B cell (primary cell): Measurements from ENCODE around the gene RNPEP. TPM values are rescaled to one million over a fixed set of nuclear protein-coding genes. Genes with fewer than 3 reads are reported as not detected.

Experiments
- ATAC-seq: fragments of 200-7000 bp; cut with Tn5 transposase; one replicate; pipeline ENCODE4 v1.10.0; 2021; ENCODE audit warnings: low read depth, mild to moderate bottlenecking, moderate number of reproducible peaks, moderate library complexity
- CTCF ChIA-PET: fragments of 350-600 bp; sonication (Branson Sonifier 250); formaldehyde crosslinking; loops from one replicate; lab custom pipeline; 2021; ENCODE audit warnings: antibody characterized with exemption, inconsistent platforms; lab: Charles Lee
- POLR2A ChIA-PET: fragments of 350-600 bp; sonication (Branson Sonifier 250); formaldehyde crosslinking; loops from one replicate; lab custom pipeline; 2021; ENCODE audit warnings: antibody characterized with exemption; lab: Charles Lee
- DNase-seq: peaks from one replicate; pipeline ENCODE4 v3.0.0; 2013
- H2AFZ ChIP-seq: 2 replicates; pipeline ENCODE4 v1.6.1; 2012; ENCODE audit warnings: mild to moderate bottlenecking, low read depth, low read length; ENCODE audit not compliant: insufficient read depth, poor library complexity, severe bottlenecking
- H3K27ac ChIP-seq, 2 donors: 1 replicate in 1 of 2; 2 replicates in 1 of 2; pipeline ENCODE4 v1.5.1; 2012 to 2013; ENCODE audit warnings: low read length in 2 of 2, mild to moderate bottlenecking in 2 of 2, moderate library complexity in 1 of 2
- H3K27me3 ChIP-seq, 4 experiments: fragments of 200-600 bp in 1 of 4; sonication (generic) in 1 of 4; replicated peaks in 1 of 4; 1 replicate in 2 of 4; 2 replicates in 2 of 4; pipeline versions ENCODE4 v1.6.1 to v1.7.0; 2013 to 2016; ENCODE audit warnings: low read length in 3 of 4, mild to moderate bottlenecking in 2 of 4, mixed read lengths in 1 of 4, moderate library complexity in 1 of 4; ENCODE audit not compliant: insufficient read depth in 4 of 4, control insufficient read depth in 3 of 4; ENCODE audit errors: control extremely low read depth in 1 of 4
- H3K36me3 ChIP-seq, 2 experiments: replicated peaks in 1 of 2; 1 replicate in 1 of 2; 2 replicates in 1 of 2; pipeline versions ENCODE4 v1.6.1 to v1.7.1; 2013; ENCODE audit warnings: low read length in 1 of 2; ENCODE audit not compliant: insufficient read depth in 2 of 2, control insufficient read depth in 1 of 2; ENCODE audit errors: control extremely low read depth in 1 of 2, extremely low read depth in 1 of 2
- H3K4me1 ChIP-seq, 2 donors: fragments of 200-600 bp in 1 of 2; sonication (generic) in 1 of 2; 1 replicate in 1 of 2; 2 replicates in 1 of 2; pipeline versions ENCODE4 v1.5.1 to v1.6.1; 2013 to 2017; ENCODE audit warnings: low read length in 2 of 2; ENCODE audit not compliant: control insufficient read depth in 2 of 2, insufficient read depth in 2 of 2
- H3K4me2 ChIP-seq: replicated peaks from 2 replicates; pipeline ENCODE3; 2012; ENCODE audit warnings: mild to moderate bottlenecking, low read depth, low read length; ENCODE audit not compliant: poor library complexity, severe bottlenecking
- H3K4me3 ChIP-seq, 5 experiments: fragments of 200-600 bp in 1 of 5; sonication (generic) in 1 of 5; 1 replicate in 3 of 5; 2 replicates in 2 of 5; pipeline versions ENCODE4 v1.5.1 to v1.7.0; 2011 to 2016; ENCODE audit warnings: low read length in 4 of 5, mild to moderate bottlenecking in 4 of 5, low read depth in 2 of 5, control low read depth in 1 of 5, moderate library complexity in 1 of 5; ENCODE audit not compliant: insufficient read depth in 1 of 5; ENCODE audit errors: control extremely low read depth in 1 of 5, extremely low read depth in 1 of 5
- H3K79me2 ChIP-seq: fragments of 200-600 bp; sonication (generic); one replicate; pipeline ENCODE4 v1.6.0; 2016; ENCODE audit warnings: low read length; ENCODE audit not compliant: control insufficient read depth, insufficient read depth
- H3K9ac ChIP-seq: fragments of 200-600 bp; sonication (generic); 2 replicates; pipeline ENCODE4 v1.6.1; 2017; ENCODE audit warnings: mild to moderate bottlenecking, low read length, moderate library complexity
- H3K9me3 ChIP-seq, 3 donors: one replicate each; pipeline versions ENCODE4 v1.6.1 to v1.7.1; 2013; ENCODE audit warnings: low read length in 2 of 3; ENCODE audit not compliant: control insufficient read depth in 2 of 3, insufficient read depth in 1 of 3; ENCODE audit errors: control extremely low read depth in 1 of 3
- H4K20me1 ChIP-seq: 2 replicates; pipeline ENCODE4 v1.6.0; 2012; ENCODE audit warnings: mild to moderate bottlenecking, low read length; ENCODE audit not compliant: insufficient read depth, control insufficient read depth, poor library complexity, severe bottlenecking
- H3K27ac Mint-ChIP-seq: one replicate; pipeline ENCODE4 v1.8.0; 2021; ENCODE audit warnings: mixed read lengths
- H3K27me3 Mint-ChIP-seq: one replicate; pipeline ENCODE4 v1.8.0; 2021; ENCODE audit warnings: mixed read lengths
- H3K4me1 Mint-ChIP-seq: one replicate; pipeline ENCODE4 v1.8.0; 2021; ENCODE audit warnings: mixed read lengths
- H3K4me3 Mint-ChIP-seq: one replicate; pipeline ENCODE4 v1.8.0; 2021; ENCODE audit warnings: mixed read lengths
- H3K9me3 Mint-ChIP-seq: one replicate; pipeline ENCODE4 v1.8.0; 2022; ENCODE audit warnings: mixed read lengths; ENCODE audit not compliant: insufficient read depth
- EZH2 ChIP-seq: IDR thresholded peaks from 2 replicates; pipeline ENCODE4 v1.6.1; 2012; ENCODE audit warnings: borderline replicate concordance, low read depth, mild to moderate bottlenecking, moderate library complexity, low read length; ENCODE audit not compliant: insufficient read depth, poor library complexity, severe bottlenecking
- WGBS: methylation state at CpG from one replicate; pipeline ENCODE4 v1.1.5; 2013; ENCODE audit warnings: missing lambda C conversion rate; ENCODE audit not compliant: insufficient coverage; 5-methylcytosine and 5-hydroxymethylcytosine counted together
- intact Hi-C: fragments of 100-400 bp; cut with micrococcal nuclease; formaldehyde crosslinking; loops from one replicate; pipeline ENCODE4 v1.10.0; 2022
- polyA plus RNA-seq: library from polyadenylated mRNA; depleted of rRNA; stranded (reverse); fragments of >200 nt; gene quantifications from 2 replicates; pipeline ENCODE4 v1.2.3, GENCODE V29; 2012
- total RNA-seq, 2 donors: library from RNA; stranded (reverse); fragments of 120-200 nt in 1 of 2; gene quantifications; 1 replicate in 1 of 2; 2 replicates in 1 of 2; pipeline versions ENCODE4 v1.2.3 to v1.2.4, GENCODE V29; 2013 to 2022
- TF ChIP-seq, protein P1 (sequence below): fragments of 200-600 bp; IDR thresholded peaks from one replicate; pipeline ENCODE4 v1.8.0; 2022; ENCODE audit warnings: antibody characterized with exemption, mild to moderate bottlenecking

RNPEP gene
- total and polyA plus RNA-seq, 2 donors (not counting 1 experiment from before 2014, with no cell fraction given) = 28.9 to 42.9 TPM

- H3K27ac ChIP-seq = no peak overlapping the region
- intact Hi-C loops = loop anchor here (5.0 kb wide), 1 partner anchor 704 kb away; no protein-coding TSS in a partner anchor
- no peak for TF ChIP-seq EZH2
- TF ChIP-seq, protein P1, sequence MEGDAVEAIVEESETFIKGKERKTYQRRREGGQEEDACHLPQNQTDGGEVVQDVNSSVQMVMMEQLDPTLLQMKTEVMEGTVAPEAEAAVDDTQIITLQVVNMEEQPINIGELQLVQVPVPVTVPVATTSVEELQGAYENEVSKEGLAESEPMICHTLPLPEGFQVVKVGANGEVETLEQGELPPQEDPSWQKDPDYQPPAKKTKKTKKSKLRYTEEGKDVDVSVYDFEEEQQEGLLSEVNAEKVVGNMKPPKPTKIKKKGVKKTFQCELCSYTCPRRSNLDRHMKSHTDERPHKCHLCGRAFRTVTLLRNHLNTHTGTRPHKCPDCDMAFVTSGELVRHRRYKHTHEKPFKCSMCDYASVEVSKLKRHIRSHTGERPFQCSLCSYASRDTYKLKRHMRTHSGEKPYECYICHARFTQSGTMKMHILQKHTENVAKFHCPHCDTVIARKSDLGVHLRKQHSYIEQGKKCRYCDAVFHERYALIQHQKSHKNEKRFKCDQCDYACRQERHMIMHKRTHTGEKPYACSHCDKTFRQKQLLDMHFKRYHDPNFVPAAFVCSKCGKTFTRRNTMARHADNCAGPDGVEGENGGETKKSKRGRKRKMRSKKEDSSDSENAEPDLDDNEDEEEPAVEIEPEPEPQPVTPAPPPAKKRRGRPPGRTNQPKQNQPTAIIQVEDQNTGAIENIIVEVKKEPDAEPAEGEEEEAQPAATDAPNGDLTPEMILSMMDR = no peak
- no peak overlapping the region for H2AFZ ChIP-seq
- no peaks in the 10 kb centered on the region for H3K27me3 ChIP-seq
- H3K4me1 ChIP-seq = peaks cover 0 to 7% of the 10 kb centered on the region in 2 donors
- no peak for ATAC-seq
- CTCF ChIA-PET = interaction anchor here (1.2 to 1.3 kb wide), 2 partner anchors 13 to 122 kb away, joined by 4 to 9 read pairs; no protein-coding TSS in a partner anchor
- H3K4me3 Mint-ChIP-seq = no peak overlapping the region
- H3K9me3 Mint-ChIP-seq = no peaks in the 10 kb centered on the region
- DNase-seq = no peak
- H3K4me1 Mint-ChIP-seq = peaks cover 2% of the 10 kb centered on the region
- H3K79me2 ChIP-seq = no peaks in the 10 kb centered on the region
- H3K27me3 Mint-ChIP-seq = peaks cover 4% of the 10 kb centered on the region
- H3K36me3 ChIP-seq = no peaks in the 10 kb centered on the region
- no peak overlapping the region for H3K4me3 ChIP-seq
- H3K27ac Mint-ChIP-seq = no peak overlapping the region
- H4K20me1 ChIP-seq = no peaks in the 10 kb centered on the region
- H3K9me3 ChIP-seq = no peaks in the 10 kb centered on the region
- POLR2A ChIA-PET = no interaction called here
- H3K4me2 ChIP-seq = no peak overlapping the region
- WGBS = 92% methylated on average over 34 of the region's 35 CpGs
- no peak overlapping the region for H3K9ac ChIP-seq
These were observed 30.4 kb downstream of the RNPEP start for GRCh38 chr1:202012544-202013478.

- peaks cover 4% of the 10 kb centered on the region for H3K27me3 Mint-ChIP-seq
- ATAC-seq (no peak), DNase-seq (no peak)
- Histone ChIP-seq H3K79me2 (no peaks in the 10 kb centered on the region), H3K9ac (no peak overlapping the region), H4K20me1 (no peaks in the 10 kb centered on the region), H3K36me3 (no peaks in the 10 kb centered on the region), H2AFZ (no peak overlapping the region), H3K27me3 (no peaks in the 10 kb centered on the region), H3K27ac (no peak overlapping the region), H3K9me3 (no peaks in the 10 kb centered on the region), H3K4me2 (no peak overlapping the region), H3K4me3 (no peak overlapping the region), H3K4me1 (peaks cover 0 to 7% of the 10 kb centered on the region in 2 donors)
- H3K4me3 Mint-ChIP-seq = no peak overlapping the region
- 94% methylated on average over 12 of the region's 12 CpGs for WGBS
- intact Hi-C loops = loop anchor here (5.0 kb wide), 1 partner anchor 704 kb away; no protein-coding TSS in a partner anchor
- H3K4me1 Mint-ChIP-seq = peaks cover 2% of the 10 kb centered on the region
- H3K27ac Mint-ChIP-seq = no peak overlapping the region
- H3K9me3 Mint-ChIP-seq = no peaks in the 10 kb centered on the region
- CTCF ChIA-PET = no interaction called here
- TF ChIP-seq, protein P1 = no peak
- no peak for TF ChIP-seq EZH2
- POLR2A ChIA-PET = no interaction called here
These were observed 31.2 kb downstream of the RNPEP start for GRCh38 chr1:202013603-202014002.
